HEK293 (cell line): ENCODE data around the gene ARHGAP26.

Source experiments
- CTCF ChIA-PET: fragments of 350-600 bp; formaldehyde crosslinking; extraction: SDS; loops from one replicate; lab custom pipeline; 2021; ENCODE audit warnings: antibody characterized with exemption; lab: Yijun Ruan, JAX
- POLR2A ChIA-PET: fragments of 300-600 bp; formaldehyde crosslinking; extraction: SDS; loops from one replicate; lab custom pipeline; 2020; ENCODE audit warnings: antibody characterized with exemption, inconsistent platforms; lab: Yijun Ruan, JAX
- H3K27ac ChIP-seq: fragments of 200-500 bp; sonication (Bioruptor generic); 2 replicates; pipeline ENCODE4 v1.5.1; 2014; ENCODE audit warnings: low read depth, low read length, control low read depth, inconsistent platforms; ENCODE audit errors: extremely low read depth
- H3K36me3 ChIP-seq, 2 experiments: fragments of 200-500 bp in 1 of 2; sonication (Bioruptor generic) in 1 of 2; 1 replicate in 1 of 2; 2 replicates in 1 of 2; pipeline ENCODE4 v1.5.1; 2014 to 2017; ENCODE audit warnings: inconsistent platforms in 2 of 2, low read length in 2 of 2; ENCODE audit not compliant: control insufficient read depth in 2 of 2, insufficient read depth in 1 of 2
- H3K4me1 ChIP-seq: fragments of 200-500 bp; sonication (Bioruptor generic); 2 replicates; pipeline ENCODE4 v1.5.1; 2014; ENCODE audit warnings: mild to moderate bottlenecking, low read length, inconsistent platforms; ENCODE audit not compliant: control insufficient read depth, insufficient read depth
- H3K4me3 ChIP-seq: 2 replicates; pipeline ENCODE4 v1.5.1; 2011; ENCODE audit warnings: low read depth, mild to moderate bottlenecking, control low read depth, low read length, moderate library complexity
- H3K9me3 ChIP-seq: fragments of 200-500 bp; sonication (Bioruptor generic); 2 replicates; pipeline ENCODE4 v1.5.1; 2014; ENCODE audit warnings: low read depth, low read length, inconsistent platforms; ENCODE audit not compliant: control insufficient read depth, insufficient read depth
- AEBP2 ChIP-seq: fragments of 450-650 bp; formaldehyde crosslinking; IDR thresholded peaks from 2 replicates; pipeline ENCODE4 v1.5.1; 2016; ENCODE audit warnings: missing biosample characterization, missing genetic modification characterization, borderline replicate concordance
- KLF1 ChIP-seq: fragments of 450-650 bp; formaldehyde crosslinking; IDR thresholded peaks from 2 replicates; pipeline ENCODE4 v1.5.1; 2016; ENCODE audit warnings: missing biosample characterization, missing genetic modification characterization
- REST ChIP-seq: fragments of 450-650 bp; formaldehyde crosslinking; IDR thresholded peaks from 2 replicates; pipeline ENCODE4 v1.5.1; 2016; ENCODE audit warnings: missing biosample characterization, missing genetic modification characterization
- WT1 ChIP-seq: fragments of 450-650 bp; formaldehyde crosslinking; IDR thresholded peaks from 2 replicates; pipeline ENCODE4 v1.5.1; 2016; ENCODE audit warnings: missing biosample characterization, missing genetic modification characterization
- ZBTB6 ChIP-seq: fragments of 450-650 bp; formaldehyde crosslinking; IDR thresholded peaks from 2 replicates; pipeline ENCODE4 v1.5.1; 2017; ENCODE audit warnings: missing biosample characterization, missing genetic modification characterization
- ZBTB8A ChIP-seq: fragments of 450-650 bp; formaldehyde crosslinking; IDR thresholded peaks from 2 replicates; pipeline ENCODE4 v1.5.1; 2016; ENCODE audit warnings: missing biosample characterization, missing genetic modification characterization
- ZNF155 ChIP-seq: fragments of 450-650 bp; formaldehyde crosslinking; IDR thresholded peaks from 2 replicates; pipeline ENCODE4 v1.5.1; 2016; ENCODE audit warnings: missing biosample characterization, missing genetic modification characterization
- ZNF174 ChIP-seq: fragments of 450-650 bp; formaldehyde crosslinking; IDR thresholded peaks from 2 replicates; pipeline ENCODE4 v1.5.0; 2017; ENCODE audit warnings: missing biosample characterization, mild to moderate bottlenecking, missing genetic modification characterization
- ZNF19 ChIP-seq: fragments of 450-650 bp; formaldehyde crosslinking; IDR thresholded peaks from 2 replicates; pipeline ENCODE4; 2016; ENCODE audit warnings: missing biosample characterization, missing genetic modification characterization, low read depth
- ZNF26 ChIP-seq: fragments of 450-650 bp; formaldehyde crosslinking; IDR thresholded peaks from 2 replicates; pipeline ENCODE4 v1.5.1; 2016; ENCODE audit warnings: missing biosample characterization, missing genetic modification characterization
- ZNF621 ChIP-seq: fragments of 450-650 bp; formaldehyde crosslinking; IDR thresholded peaks from 2 replicates; pipeline ENCODE4 v1.5.1; 2017; ENCODE audit warnings: missing biosample characterization, missing genetic modification characterization
- ZNF639 ChIP-seq: fragments of 450-650 bp; formaldehyde crosslinking; IDR thresholded peaks from 2 replicates; pipeline ENCODE4 v1.5.1; 2016; ENCODE audit warnings: missing biosample characterization, missing genetic modification characterization
- ZSCAN30 ChIP-seq: fragments of 450-650 bp; IDR thresholded peaks from 2 replicates; pipeline ENCODE4 v1.5.1; 2018; ENCODE audit warnings: missing biosample characterization, mild to moderate bottlenecking, missing genetic modification characterization, moderate library complexity
- ZXDB ChIP-seq: fragments of 450-650 bp; formaldehyde crosslinking; IDR thresholded peaks from 2 replicates; pipeline ENCODE4 v1.5.1; 2016; ENCODE audit warnings: missing biosample characterization, missing genetic modification characterization

ARHGAP26 gene

GRCh38 chr5:142911170-142911569 lies 141.0 kb downstream of the ARHGAP26 start:
- TF ChIP-seq ZNF174 (tag by site-specific recombination) (no peak), WT1 (no peak), REST (tag by site-specific recombination) (no peak), ZNF26 (tag by site-specific recombination) (no peak), AEBP2 (tag by site-specific recombination) (no peak)
- TF ChIP-seq, all 188 proteins: peak for 0
- ChIA-PET POLR2A (no interaction called here), CTCF (interaction anchor here (0.6 to 2.8 kb wide), 9 partner anchors 10 to 198 kb away, joined by 3 to 13 read pairs (median 4); no protein-coding TSS in a partner anchor)
- H3K9me3 ChIP-seq: no peaks in the 10 kb centered on the region
- H3K4me3 ChIP-seq: no peak overlapping the region
- no peak overlapping the region for H3K27ac ChIP-seq
- peaks cover 0 to 11% of the 10 kb centered on the region in 2 experiments; a peak in 1 of 3 replicates for H3K36me3 ChIP-seq
- no peaks in the 10 kb centered on the region for H3K4me1 ChIP-seq

GRCh38 chr5:142911775-142912174 lies 141.6 kb downstream of the ARHGAP26 start:
- H3K36me3 ChIP-seq: peaks cover 0 to 11% of the 10 kb centered on the region in 2 experiments; a peak in 1 of 3 replicates
- H3K4me1 ChIP-seq: no peaks in the 10 kb centered on the region
- no peak overlapping the region for H3K4me3 ChIP-seq
- H3K27ac ChIP-seq: no peak overlapping the region
- ChIA-PET CTCF (interaction anchor here (0.7 to 5.9 kb wide), 7 partner anchors 10 to 198 kb away, joined by 4 to 49 read pairs (median 13); no protein-coding TSS in a partner anchor), POLR2A (no interaction called here)
- no peaks in the 10 kb centered on the region for H3K9me3 ChIP-seq
- no peak for TF ChIP-seq ZBTB6 (tag by site-specific recombination)
- no peak for TF ChIP-seq ZBTB8A (tag by site-specific recombination)

- POLR2A ChIA-PET: no interaction called here
- H3K27ac ChIP-seq: no peak overlapping the region
- no peaks in the 10 kb centered on the region for H3K4me1 ChIP-seq
- TF ChIP-seq ZNF155 (tag by site-specific recombination): no peak
- no peak for TF ChIP-seq ZNF639 (tag by site-specific recombination)
- TF ChIP-seq ZXDB (tag by site-specific recombination): no peak
- TF ChIP-seq ZNF19: no peak
- no peak for TF ChIP-seq KLF1 (tag by site-specific recombination)
- no peak for TF ChIP-seq ZNF621
- no peak for TF ChIP-seq ZSCAN30
- H3K9me3 ChIP-seq: no peaks in the 10 kb centered on the region
- CTCF ChIA-PET: interaction anchor here (0.6 to 5.9 kb wide), 13 partner anchors 9 to 258 kb away, joined by 3 to 49 read pairs (median 6); no protein-coding TSS in a partner anchor
- no peak overlapping the region for H3K4me3 ChIP-seq
- peaks cover 0 to 7% of the 10 kb centered on the region in 2 experiments; a peak in 1 of 3 replicates for H3K36me3 ChIP-seq
Observed at GRCh38 chr5:142913728-142914338, 143.7 kb downstream of the ARHGAP26 start.
